Astrocyte (in vitro differentiated cells and primary cell): ENCODE measurements around the gene DHX35. TPM values are rescaled to one million over a fixed set of nuclear protein-coding genes. Genes with fewer than 3 reads are reported as not detected.

ENCODE experiments used
- DNase-seq: peaks from one replicate; pipeline ENCODE4 v3.0.0-alpha.2; 2010; ENCODE audit warnings: low read depth
- FAIRE-seq: peaks from 2 replicates; lab custom pipeline; 2011; peaks lifted over from hg19 to GRCh38; lab: Jason Lieb, UNC
- H2AFZ ChIP-seq: 2 replicates; pipeline ENCODE4 v1.6.0; 2012; ENCODE audit warnings: low read depth, low read length, inconsistent platforms
- H3K27ac ChIP-seq: 2 replicates; pipeline ENCODE4 v1.5.1; 2011; ENCODE audit warnings: low read depth, low read length, inconsistent platforms
- H3K27me3 ChIP-seq: 2 replicates; pipeline ENCODE4 v1.6.0; 2011; ENCODE audit warnings: low read length, inconsistent platforms; ENCODE audit not compliant: insufficient read depth
- H3K36me3 ChIP-seq: 2 replicates; pipeline ENCODE4 v1.5.1; 2011; ENCODE audit warnings: low read length, inconsistent platforms; ENCODE audit not compliant: insufficient read depth
- H3K4me1 ChIP-seq: 2 replicates; pipeline ENCODE4 v1.5.1; 2011; ENCODE audit warnings: low read length, inconsistent platforms; ENCODE audit not compliant: insufficient read depth
- H3K4me2 ChIP-seq: 2 replicates; pipeline ENCODE4 v1.6.0; 2012; ENCODE audit warnings: low read length, inconsistent platforms
- H3K4me3 ChIP-seq: 2 replicates; pipeline ENCODE4 v1.5.1; 2011; ENCODE audit warnings: low read depth, mild to moderate bottlenecking, low read length, inconsistent platforms; ENCODE audit not compliant: insufficient read depth
- H3K79me2 ChIP-seq: 2 replicates; pipeline ENCODE4 v1.6.0; 2012; ENCODE audit warnings: mild to moderate bottlenecking, low read length, inconsistent platforms; ENCODE audit not compliant: insufficient read depth
- H3K9ac ChIP-seq: 2 replicates; pipeline ENCODE4 v1.6.0; 2012; ENCODE audit warnings: mild to moderate bottlenecking, low read length, inconsistent platforms
- H3K9me3 ChIP-seq: 2 replicates; pipeline ENCODE4 v1.5.1; 2012; ENCODE audit warnings: low read depth, mild to moderate bottlenecking, low read length, inconsistent platforms; ENCODE audit not compliant: insufficient read depth
- H4K20me1 ChIP-seq: 2 replicates; pipeline ENCODE4 v1.6.0; 2012; ENCODE audit warnings: low read length, inconsistent platforms; ENCODE audit not compliant: insufficient read depth
- H3K27ac Mint-ChIP-seq: one replicate; pipeline ENCODE4 v1.8.0; 2021; ENCODE audit warnings: mild to moderate bottlenecking, mixed read lengths; ENCODE audit not compliant: unreplicated experiment
- H3K27me3 Mint-ChIP-seq: one replicate; pipeline ENCODE4 v1.8.0; 2021; ENCODE audit warnings: low read depth, mixed read lengths; ENCODE audit not compliant: unreplicated experiment
- H3K36me3 Mint-ChIP-seq: one replicate; pipeline ENCODE4 v1.8.0; 2021; ENCODE audit warnings: low read depth, mixed read lengths; ENCODE audit not compliant: unreplicated experiment
- H3K4me1 Mint-ChIP-seq: one replicate; pipeline ENCODE4 v1.8.0; 2021; ENCODE audit warnings: low read depth, mixed read lengths; ENCODE audit not compliant: unreplicated experiment
- H3K4me3 Mint-ChIP-seq: one replicate; pipeline ENCODE4 v1.8.0; 2021; ENCODE audit warnings: mild to moderate bottlenecking, moderate library complexity, mixed read lengths; ENCODE audit not compliant: unreplicated experiment
- H3K9me3 Mint-ChIP-seq: one replicate; pipeline ENCODE4 v1.8.0; 2021; ENCODE audit warnings: mild to moderate bottlenecking, mixed read lengths; ENCODE audit not compliant: unreplicated experiment
- EZH2 ChIP-seq: IDR thresholded peaks from 2 replicates; pipeline ENCODE4 v1.6.1; 2012; ENCODE audit warnings: mild to moderate bottlenecking, low read length, inconsistent platforms; ENCODE audit not compliant: insufficient read depth
- total RNA-seq: library from RNA; stranded (reverse); gene quantifications from 2 replicates; pipeline ENCODE4 v1.2.1, GENCODE V29; 2021
- TF ChIP-seq, protein P1 (sequence below): IDR thresholded peaks from 2 replicates; pipeline ENCODE4 v1.5.1; 2011; ENCODE audit warnings: low read depth, mild to moderate bottlenecking, inconsistent platforms, low read length, moderate library complexity; ENCODE audit not compliant: insufficient read depth

Gene DHX35
- total RNA-seq, 1 donor from 2014 or later: 7.8 TPM

DNA sequence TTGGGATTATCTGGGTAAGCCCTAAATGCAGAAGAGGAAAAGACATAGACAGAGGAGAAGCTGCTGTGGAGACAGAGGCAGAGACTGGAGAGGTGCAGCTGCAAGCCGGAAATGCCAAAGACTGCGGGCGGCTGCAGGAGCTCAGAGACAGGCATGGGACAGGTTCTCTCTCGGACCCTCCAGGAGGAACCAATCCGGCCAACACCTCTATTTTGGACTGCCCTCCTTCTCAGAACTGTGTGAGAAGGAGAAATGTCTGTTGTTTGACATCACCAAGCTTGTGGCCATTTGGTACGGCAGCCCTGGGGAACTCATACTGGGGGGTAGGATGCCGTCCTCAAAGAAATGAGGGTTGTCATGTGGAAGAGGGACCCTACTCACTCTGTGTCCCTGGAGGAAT lies 95.0 kb downstream of the DHX35 start:
- FAIRE-seq (no peak), DNase-seq (no peak)
- H3K9me3 Mint-ChIP-seq: no peaks in the 10 kb centered on the region
- H3K36me3 ChIP-seq: no peaks in the 10 kb centered on the region
- no peaks in the 10 kb centered on the region for H4K20me1 ChIP-seq
- no peaks in the 10 kb centered on the region for H3K9me3 ChIP-seq
- no peak for TF ChIP-seq EZH2
- TF ChIP-seq, protein P1, sequence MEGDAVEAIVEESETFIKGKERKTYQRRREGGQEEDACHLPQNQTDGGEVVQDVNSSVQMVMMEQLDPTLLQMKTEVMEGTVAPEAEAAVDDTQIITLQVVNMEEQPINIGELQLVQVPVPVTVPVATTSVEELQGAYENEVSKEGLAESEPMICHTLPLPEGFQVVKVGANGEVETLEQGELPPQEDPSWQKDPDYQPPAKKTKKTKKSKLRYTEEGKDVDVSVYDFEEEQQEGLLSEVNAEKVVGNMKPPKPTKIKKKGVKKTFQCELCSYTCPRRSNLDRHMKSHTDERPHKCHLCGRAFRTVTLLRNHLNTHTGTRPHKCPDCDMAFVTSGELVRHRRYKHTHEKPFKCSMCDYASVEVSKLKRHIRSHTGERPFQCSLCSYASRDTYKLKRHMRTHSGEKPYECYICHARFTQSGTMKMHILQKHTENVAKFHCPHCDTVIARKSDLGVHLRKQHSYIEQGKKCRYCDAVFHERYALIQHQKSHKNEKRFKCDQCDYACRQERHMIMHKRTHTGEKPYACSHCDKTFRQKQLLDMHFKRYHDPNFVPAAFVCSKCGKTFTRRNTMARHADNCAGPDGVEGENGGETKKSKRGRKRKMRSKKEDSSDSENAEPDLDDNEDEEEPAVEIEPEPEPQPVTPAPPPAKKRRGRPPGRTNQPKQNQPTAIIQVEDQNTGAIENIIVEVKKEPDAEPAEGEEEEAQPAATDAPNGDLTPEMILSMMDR: no peak
- no peaks in the 10 kb centered on the region for H3K79me2 ChIP-seq
- H3K27ac Mint-ChIP-seq: no peak overlapping the region
- H3K36me3 Mint-ChIP-seq: no peaks in the 10 kb centered on the region
- peaks cover 39% of the 10 kb centered on the region for H3K27me3 Mint-ChIP-seq
- peaks cover 4% of the 10 kb centered on the region for H3K27me3 ChIP-seq
- no peaks in the 10 kb centered on the region for H3K4me1 Mint-ChIP-seq
- no peak overlapping the region for H2AFZ ChIP-seq
- H3K27ac ChIP-seq: no peak overlapping the region
- no peak overlapping the region for H3K4me3 Mint-ChIP-seq
- H3K4me2 ChIP-seq: no peak overlapping the region
- H3K4me1 ChIP-seq: no peaks in the 10 kb centered on the region
- H3K4me3 ChIP-seq: no peak overlapping the region
- H3K9ac ChIP-seq: no peak overlapping the region

DNA sequence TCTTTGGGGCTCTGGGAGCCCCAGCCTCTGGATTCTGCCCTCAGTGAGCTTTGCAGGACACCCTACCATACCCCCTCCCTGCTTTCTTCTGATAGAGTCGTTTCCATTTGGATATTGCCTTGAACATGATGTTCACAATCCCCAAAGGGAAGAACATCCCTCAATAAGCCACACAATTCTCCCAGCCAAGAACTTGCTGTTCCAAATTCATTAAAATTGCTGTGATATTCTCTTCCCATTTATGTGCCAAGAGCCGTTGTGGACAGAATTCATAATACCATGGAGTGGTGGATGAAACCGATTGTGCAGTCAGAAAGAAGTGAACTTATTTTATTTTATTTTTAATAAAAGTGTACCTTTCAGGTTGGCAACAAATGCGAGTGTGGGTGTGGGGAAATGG lies 95.8 kb downstream of the DHX35 start:
- TF ChIP-seq, protein P1: no peak
- TF ChIP-seq EZH2: no peak
- Histone ChIP-seq H3K4me2 (no peak overlapping the region), H3K79me2 (no peaks in the 10 kb centered on the region), H4K20me1 (no peaks in the 10 kb centered on the region), H3K36me3 (no peaks in the 10 kb centered on the region), H3K4me3 (no peak overlapping the region), H3K9ac (no peak overlapping the region), H3K9me3 (no peaks in the 10 kb centered on the region), H3K27me3 (peaks cover 4% of the 10 kb centered on the region), H3K27ac (no peak overlapping the region), H2AFZ (no peak overlapping the region), H3K4me1 (no peaks in the 10 kb centered on the region)
- H3K9me3 Mint-ChIP-seq: no peaks in the 10 kb centered on the region
- no peaks in the 10 kb centered on the region for H3K4me1 Mint-ChIP-seq
- no peak overlapping the region for H3K4me3 Mint-ChIP-seq
- FAIRE-seq: no peak
- DNase-seq: no peak
- H3K36me3 Mint-ChIP-seq: no peaks in the 10 kb centered on the region
- H3K27ac Mint-ChIP-seq: no peak overlapping the region
- peaks cover 38% of the 10 kb centered on the region for H3K27me3 Mint-ChIP-seq

DNA sequence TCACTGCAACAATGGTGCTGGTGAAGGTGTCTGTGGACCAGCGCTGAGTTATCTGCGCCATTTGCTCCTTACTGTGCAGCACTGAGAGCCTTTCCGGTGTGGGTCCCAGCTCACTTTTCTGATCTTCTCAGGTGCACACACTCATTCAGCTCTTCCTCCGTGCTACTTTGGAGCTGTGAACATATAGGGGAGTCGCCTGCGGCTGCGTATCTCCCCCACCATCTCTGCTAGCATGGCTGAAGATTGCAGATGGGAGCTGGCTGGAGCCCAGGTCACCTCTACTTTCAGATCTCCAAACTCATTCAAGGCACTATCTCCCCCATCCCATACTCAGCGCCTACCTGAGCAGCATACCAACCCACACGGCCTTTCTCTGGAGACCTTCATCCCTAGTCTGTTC lies 96.9 kb downstream of the DHX35 start:
- Mint-ChIP-seq H3K4me3 (no peak overlapping the region), H3K27me3 (peaks cover 34% of the 10 kb centered on the region), H3K4me1 (no peaks in the 10 kb centered on the region), H3K36me3 (no peaks in the 10 kb centered on the region), H3K9me3 (no peaks in the 10 kb centered on the region), H3K27ac (no peak overlapping the region)
- H3K4me3 ChIP-seq: no peak overlapping the region
- FAIRE-seq (no peak), DNase-seq (no peak)
- no peaks in the 10 kb centered on the region for H4K20me1 ChIP-seq
- peaks cover 4% of the 10 kb centered on the region for H3K27me3 ChIP-seq
- H3K9me3 ChIP-seq: no peaks in the 10 kb centered on the region
- no peak overlapping the region for H3K27ac ChIP-seq
- H3K4me2 ChIP-seq: no peak overlapping the region
- no peaks in the 10 kb centered on the region for H3K79me2 ChIP-seq
- TF ChIP-seq, protein P1: no peak
- no peak for TF ChIP-seq EZH2
- no peak overlapping the region for H2AFZ ChIP-seq
- H3K4me1 ChIP-seq: no peaks in the 10 kb centered on the region
- H3K36me3 ChIP-seq: no peaks in the 10 kb centered on the region
- no peak overlapping the region for H3K9ac ChIP-seq
